ENCODE data around the gene HTR7.
"Not testable (repeated sequence)": the region's sequence is repeated elsewhere in the genome, so short reads cannot be mapped to it uniquely, and the experiment has no call there.

HTR7 gene

DNA sequence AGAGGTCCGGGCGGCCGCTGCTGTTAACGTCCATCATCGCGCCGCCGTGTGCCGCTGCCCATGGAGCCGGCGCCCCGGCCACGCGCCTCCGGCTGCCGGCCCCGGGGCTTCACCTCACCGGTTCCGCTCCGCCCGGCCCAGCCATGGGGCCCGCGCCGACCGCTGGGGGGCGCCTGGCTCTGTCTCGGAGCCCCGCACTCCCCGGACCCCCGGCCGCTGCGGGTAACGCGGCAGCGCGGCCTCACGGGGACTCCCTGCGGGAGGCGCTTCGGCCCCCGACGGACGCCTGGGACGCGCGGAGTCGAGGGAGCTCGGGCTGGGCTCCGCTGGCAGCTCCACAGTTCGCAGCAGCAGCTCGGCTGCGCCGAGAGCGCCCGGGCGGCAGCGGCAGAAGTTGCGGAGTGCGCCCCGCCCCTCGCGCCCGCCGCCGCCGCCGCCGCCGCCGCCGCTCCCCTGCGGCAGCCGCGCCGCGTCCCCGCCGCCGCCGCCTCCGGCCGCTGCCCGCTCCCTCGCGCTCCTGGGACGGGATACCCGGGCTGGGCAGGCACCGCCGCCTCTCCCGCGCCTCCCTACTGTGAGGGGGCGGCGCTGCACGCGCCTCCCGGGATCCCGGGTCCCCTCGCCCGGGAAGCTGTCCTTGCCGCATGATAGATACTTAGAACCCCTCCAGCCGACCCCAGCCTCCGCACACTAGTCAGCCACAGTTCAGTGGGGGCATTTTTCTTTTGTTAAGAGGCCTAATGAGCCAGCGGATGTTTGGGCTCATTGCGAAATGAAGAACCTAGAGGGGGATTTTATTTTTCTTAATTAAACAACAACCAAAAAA, at the start of gene HTR7:
Gene HTR7 (minus strand): TSS at position 405 of the 826 bp plus-strand sequence. CDS start 368 bp downstream, at position 37.
- Histone ChIP-seq H3K27ac (no peak within 1 kb of the TSS), H3K36me3 (ENCODE audit: insufficient read depth, low read length) (no peaks in the 10 kb centered on the region), H3K9me3 (ENCODE audit: low read depth, low read length) (no peaks in the 10 kb centered on the region), H3K4me3 (peak within 1 kb of the TSS; percentile 71), H3K9ac (ENCODE audit: insufficient read length) (no peak within 1 kb of the TSS)
- no peak for DNase-seq (ENCODE audit: low read depth, low spot score)
- TF ChIP-seq EZH2 (IDR thresholded peaks at IDR 0.05) (no peak), FOXP2 (optimal IDR thresholded peaks at IDR 0.05; ENCODE audit: control extremely low read depth, extremely low read length, insufficient read depth) (no peak), POLR2AphosphoS5 (IDR thresholded peaks at IDR 0.05; ENCODE audit: borderline replicate concordance, low read depth, low read length) (no peak)

DNA sequence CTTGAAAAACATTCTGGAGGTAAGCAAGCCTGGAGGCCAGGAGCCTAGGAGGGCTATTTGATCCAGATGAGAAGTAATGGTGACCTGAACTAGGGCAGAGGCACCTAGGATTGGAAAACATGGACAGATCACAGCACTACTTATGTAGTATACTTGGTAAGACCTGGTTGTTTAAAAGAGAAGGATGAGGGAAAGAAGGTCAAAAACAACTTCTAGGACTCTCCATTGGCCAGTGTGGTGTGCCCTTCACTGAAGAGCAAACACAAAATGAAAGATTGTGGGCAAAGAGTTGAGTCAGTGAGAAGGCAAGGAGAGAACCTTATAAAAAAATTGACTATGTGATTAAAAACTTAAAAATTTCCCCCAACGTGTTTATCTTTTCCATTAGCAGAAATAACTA, 48.8 kb upstream of the HTR7 start:
- no peak overlapping the region for H3K9ac ChIP-seq (ENCODE audit: insufficient read length)
- no peak for TF ChIP-seq POLR2AphosphoS5 (IDR thresholded peaks at IDR 0.05; ENCODE audit: borderline replicate concordance, low read depth, low read length)
- TF ChIP-seq FOXP2 (optimal IDR thresholded peaks at IDR 0.05; ENCODE audit: control extremely low read depth, extremely low read length, insufficient read depth): no peak
- TF ChIP-seq EZH2 (IDR thresholded peaks at IDR 0.05): no peak
- peaks cover 15% of the 10 kb centered on the region for H3K36me3 ChIP-seq (ENCODE audit: insufficient read depth, low read length)
- H3K9me3 ChIP-seq (ENCODE audit: low read depth, low read length): no peaks in the 10 kb centered on the region
- no peak overlapping the region for H3K27ac ChIP-seq
- no peak for DNase-seq (ENCODE audit: low read depth, low spot score)
- no peak overlapping the region for H3K4me3 ChIP-seq

DNA sequence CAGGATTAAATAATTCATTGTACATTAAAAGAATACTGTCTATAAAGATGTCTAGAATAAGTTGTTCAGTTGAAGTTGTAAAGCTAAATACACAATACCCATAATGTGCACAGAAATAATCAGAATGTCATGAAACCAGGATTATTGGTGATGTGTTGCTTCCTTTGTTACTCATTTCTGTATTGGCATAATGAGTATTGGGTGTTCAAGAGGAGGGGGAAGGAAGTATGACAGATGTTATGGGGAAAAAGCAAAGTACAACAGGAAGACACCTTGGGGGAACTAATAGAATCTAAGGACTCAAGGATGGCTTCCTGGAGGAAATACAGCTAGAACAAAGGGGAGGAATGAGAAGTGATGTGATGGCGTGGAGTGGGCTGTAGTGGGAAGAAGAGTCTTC, 48.1 kb upstream of the HTR7 start:
- Histone ChIP-seq H3K9ac (ENCODE audit: insufficient read length) (no peak overlapping the region), H3K36me3 (ENCODE audit: insufficient read depth, low read length) (peaks cover 15% of the 10 kb centered on the region), H3K27ac (no peak overlapping the region), H3K4me3 (no peak overlapping the region), H3K9me3 (ENCODE audit: low read depth, low read length) (no peaks in the 10 kb centered on the region)
- TF ChIP-seq EZH2 (IDR thresholded peaks at IDR 0.05) (no peak), POLR2AphosphoS5 (IDR thresholded peaks at IDR 0.05; ENCODE audit: borderline replicate concordance, low read depth, low read length) (no peak), FOXP2 (optimal IDR thresholded peaks at IDR 0.05; ENCODE audit: control extremely low read depth, extremely low read length, insufficient read depth) (no peak)
- DNase-seq (ENCODE audit: low read depth, low spot score): no peak

DNA sequence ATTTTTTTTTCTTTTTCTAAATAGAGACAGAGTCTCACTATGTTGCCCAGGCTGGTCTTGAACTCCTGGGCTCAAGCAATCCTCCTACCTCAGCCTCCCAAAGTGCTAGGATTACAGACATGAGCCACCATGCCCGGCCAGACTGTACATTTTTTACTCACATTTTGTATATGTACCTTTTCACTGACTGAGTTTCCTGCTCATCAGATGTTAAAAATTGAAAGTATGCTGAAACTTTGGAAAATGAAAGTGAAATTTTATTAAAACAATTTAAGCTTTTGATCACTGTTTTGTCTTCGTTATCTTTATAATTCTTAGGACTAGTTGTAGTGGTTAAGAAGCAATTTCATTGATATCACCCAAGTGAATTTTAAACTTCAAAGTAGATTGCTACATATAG, 39.1 kb upstream of the HTR7 start:
- peaks cover 14% of the 10 kb centered on the region; the same call in 1 of the 2 replicates for H3K36me3 ChIP-seq (ENCODE audit: insufficient read depth, low read length)
- DNase-seq (ENCODE audit: low read depth, low spot score); H3K4me3 ChIP-seq; H3K9me3 ChIP-seq (ENCODE audit: low read depth, low read length); H3K9ac ChIP-seq (ENCODE audit: insufficient read length); H3K27ac ChIP-seq: not testable (repeated sequence)

DNA sequence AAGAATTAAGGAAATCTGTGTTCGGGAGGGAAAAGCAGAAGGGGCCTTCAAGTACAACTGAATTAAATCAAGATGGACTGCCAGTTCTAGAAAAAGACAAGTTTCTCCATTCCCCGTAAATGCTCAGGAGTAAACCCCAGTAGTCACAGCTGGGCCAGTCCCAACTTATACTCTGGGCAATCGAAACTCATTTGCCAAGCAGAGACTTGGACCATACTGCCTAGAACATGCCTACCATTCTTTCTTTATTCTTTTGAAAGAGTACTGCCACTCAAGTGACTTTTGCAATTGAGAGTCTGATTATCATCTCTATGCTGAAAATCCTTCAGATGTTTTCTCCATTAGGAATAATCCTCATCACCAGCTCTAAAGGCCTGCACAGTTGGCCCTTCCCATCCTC, 35.4 kb upstream of the HTR7 start:
- TF ChIP-seq EZH2 (IDR thresholded peaks at IDR 0.05) (no peak), FOXP2 (optimal IDR thresholded peaks at IDR 0.05; ENCODE audit: control extremely low read depth, extremely low read length, insufficient read depth) (no peak), POLR2AphosphoS5 (IDR thresholded peaks at IDR 0.05; ENCODE audit: borderline replicate concordance, low read depth, low read length) (no peak)
- no peak for DNase-seq (ENCODE audit: low read depth, low spot score)
- Histone ChIP-seq H3K27ac (no peak overlapping the region), H3K36me3 (ENCODE audit: insufficient read depth, low read length) (peaks cover 37% of the 10 kb centered on the region), H3K9ac (ENCODE audit: insufficient read length) (no peak overlapping the region), H3K4me3 (no peak overlapping the region), H3K9me3 (ENCODE audit: low read depth, low read length) (no peaks in the 10 kb centered on the region)

DNA sequence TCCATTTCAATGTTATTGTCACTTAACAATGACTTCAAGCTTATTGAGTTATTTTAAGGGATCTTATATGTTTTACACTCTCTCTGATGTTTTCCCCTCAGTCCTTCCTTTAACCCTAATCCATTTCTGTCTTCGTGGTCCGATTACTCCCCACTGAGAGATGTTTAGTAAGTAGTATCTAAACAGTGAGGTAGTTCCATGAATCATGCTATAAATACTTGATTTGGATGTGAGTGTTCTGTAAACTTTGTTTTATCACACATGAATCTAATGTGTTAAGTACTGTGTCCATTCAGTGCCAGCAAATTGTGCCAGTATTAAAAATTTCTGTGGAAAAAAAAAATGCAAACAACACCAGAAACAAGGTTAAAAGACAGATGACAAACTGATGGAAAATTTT, 32.5 kb upstream of the HTR7 start:
- H3K4me3 ChIP-seq: no peak overlapping the region
- no peak for TF ChIP-seq FOXP2 (optimal IDR thresholded peaks at IDR 0.05; ENCODE audit: control extremely low read depth, extremely low read length, insufficient read depth)
- TF ChIP-seq POLR2AphosphoS5 (IDR thresholded peaks at IDR 0.05; ENCODE audit: borderline replicate concordance, low read depth, low read length): no peak
- TF ChIP-seq EZH2 (IDR thresholded peaks at IDR 0.05): no peak
- DNase-seq (ENCODE audit: low read depth, low spot score): no peak
- H3K36me3 ChIP-seq (ENCODE audit: insufficient read depth, low read length): peaks cover 53% of the 10 kb centered on the region
- no peak overlapping the region for H3K9ac ChIP-seq (ENCODE audit: insufficient read length)
- no peaks in the 10 kb centered on the region for H3K9me3 ChIP-seq (ENCODE audit: low read depth, low read length)
- no peak overlapping the region for H3K27ac ChIP-seq

DNA sequence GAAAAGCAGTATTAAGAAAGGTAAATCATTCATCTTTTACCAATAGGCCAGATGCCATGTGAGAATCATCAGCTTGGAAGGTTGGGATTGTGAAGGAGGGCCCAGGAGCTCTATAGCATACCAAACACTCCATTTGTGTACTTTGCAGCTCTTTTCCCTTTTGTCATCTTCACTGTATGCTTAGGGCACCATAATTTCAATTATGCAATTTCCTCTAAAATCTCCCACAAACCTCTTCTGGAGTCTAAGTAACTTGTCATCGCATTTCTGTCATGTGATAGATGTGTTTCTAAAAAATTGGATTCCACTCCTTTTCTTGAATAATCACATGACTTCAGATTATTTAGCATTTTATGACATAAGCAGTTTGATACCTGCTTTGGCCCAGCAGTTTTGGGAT, 31.8 kb upstream of the HTR7 start:
- DNase-seq (ENCODE audit: low read depth, low spot score): no peak
- TF ChIP-seq EZH2 (IDR thresholded peaks at IDR 0.05) (no peak), FOXP2 (optimal IDR thresholded peaks at IDR 0.05; ENCODE audit: control extremely low read depth, extremely low read length, insufficient read depth) (no peak), POLR2AphosphoS5 (IDR thresholded peaks at IDR 0.05; ENCODE audit: borderline replicate concordance, low read depth, low read length) (no peak)
- peaks cover 53% of the 10 kb centered on the region for H3K36me3 ChIP-seq (ENCODE audit: insufficient read depth, low read length)

DNA sequence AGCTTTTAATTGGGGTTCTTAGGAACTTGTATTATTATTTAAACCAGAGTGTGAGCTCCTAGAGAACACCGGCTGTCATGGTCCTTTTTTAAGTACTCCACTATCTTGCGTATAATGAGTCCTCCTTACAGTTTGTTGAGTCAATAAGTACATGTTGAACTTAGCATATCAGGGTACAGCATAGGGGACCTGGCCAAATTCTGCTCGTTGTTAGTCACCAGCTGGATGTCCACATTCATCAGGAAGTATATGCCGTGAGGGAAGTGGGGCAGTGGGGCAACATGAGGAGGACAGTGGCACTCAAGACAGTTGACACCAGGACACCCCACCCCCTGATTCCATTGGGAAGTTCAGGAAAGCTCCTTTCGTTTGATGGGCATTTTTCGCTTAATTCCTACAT, 30.5 kb upstream of the HTR7 start:
- TF ChIP-seq POLR2AphosphoS5 (IDR thresholded peaks at IDR 0.05; ENCODE audit: borderline replicate concordance, low read depth, low read length): no peak
- TF ChIP-seq FOXP2 (optimal IDR thresholded peaks at IDR 0.05; ENCODE audit: control extremely low read depth, extremely low read length, insufficient read depth): no peak
- TF ChIP-seq EZH2 (IDR thresholded peaks at IDR 0.05): no peak

More for the DNA sequence above, 31.8 kb upstream of the HTR7 start:
- H3K27ac ChIP-seq: no peak overlapping the region
- H3K4me3 ChIP-seq: no peak overlapping the region
- H3K9me3 ChIP-seq (ENCODE audit: low read depth, low read length): no peaks in the 10 kb centered on the region
- no peak overlapping the region for H3K9ac ChIP-seq (ENCODE audit: insufficient read length)

DNA sequence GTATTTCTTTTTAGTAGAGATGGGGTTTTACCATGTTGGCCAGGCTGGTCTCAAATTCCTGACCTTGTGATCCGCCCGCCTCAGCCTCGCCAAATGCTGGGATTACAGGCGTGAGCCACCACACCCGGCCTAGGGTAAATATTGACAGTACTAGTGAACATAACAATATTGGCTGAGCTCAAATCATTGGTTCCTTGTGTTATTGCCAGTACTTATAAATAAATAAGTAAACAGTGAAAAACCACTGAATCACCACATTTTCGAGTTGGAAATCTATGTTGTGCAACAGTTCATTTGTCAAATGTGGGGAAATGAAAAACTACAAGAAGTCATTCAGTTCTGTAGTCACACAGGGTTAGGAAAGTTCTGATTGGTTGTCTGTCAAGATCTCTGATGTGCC, 29.7 kb upstream of the HTR7 start:
- Histone ChIP-seq H3K36me3 (ENCODE audit: insufficient read depth, low read length) (peaks cover 53% of the 10 kb centered on the region), H3K9me3 (ENCODE audit: low read depth, low read length) (no peaks in the 10 kb centered on the region), H3K4me3 (no peak overlapping the region), H3K9ac (ENCODE audit: insufficient read length) (no peak overlapping the region), H3K27ac (no peak overlapping the region)
- no peak for DNase-seq (ENCODE audit: low read depth, low spot score)
- TF ChIP-seq POLR2AphosphoS5 (IDR thresholded peaks at IDR 0.05; ENCODE audit: borderline replicate concordance, low read depth, low read length) (no peak), FOXP2 (optimal IDR thresholded peaks at IDR 0.05; ENCODE audit: control extremely low read depth, extremely low read length, insufficient read depth) (no peak), EZH2 (IDR thresholded peaks at IDR 0.05) (no peak)

More for the DNA sequence above, 30.5 kb upstream of the HTR7 start:
- H3K27ac ChIP-seq: no peak overlapping the region
- no peak for DNase-seq (ENCODE audit: low read depth, low spot score)
- H3K9me3 ChIP-seq (ENCODE audit: low read depth, low read length): no peaks in the 10 kb centered on the region
- H3K36me3 ChIP-seq (ENCODE audit: insufficient read depth, low read length): peaks cover 53% of the 10 kb centered on the region
- no peak overlapping the region for H3K4me3 ChIP-seq
- no peak overlapping the region for H3K9ac ChIP-seq (ENCODE audit: insufficient read length)

Data from SK-N-MC (cell line).